Measurements from ENCODE around the gene TMF1.

The TMF1 gene, protein sequence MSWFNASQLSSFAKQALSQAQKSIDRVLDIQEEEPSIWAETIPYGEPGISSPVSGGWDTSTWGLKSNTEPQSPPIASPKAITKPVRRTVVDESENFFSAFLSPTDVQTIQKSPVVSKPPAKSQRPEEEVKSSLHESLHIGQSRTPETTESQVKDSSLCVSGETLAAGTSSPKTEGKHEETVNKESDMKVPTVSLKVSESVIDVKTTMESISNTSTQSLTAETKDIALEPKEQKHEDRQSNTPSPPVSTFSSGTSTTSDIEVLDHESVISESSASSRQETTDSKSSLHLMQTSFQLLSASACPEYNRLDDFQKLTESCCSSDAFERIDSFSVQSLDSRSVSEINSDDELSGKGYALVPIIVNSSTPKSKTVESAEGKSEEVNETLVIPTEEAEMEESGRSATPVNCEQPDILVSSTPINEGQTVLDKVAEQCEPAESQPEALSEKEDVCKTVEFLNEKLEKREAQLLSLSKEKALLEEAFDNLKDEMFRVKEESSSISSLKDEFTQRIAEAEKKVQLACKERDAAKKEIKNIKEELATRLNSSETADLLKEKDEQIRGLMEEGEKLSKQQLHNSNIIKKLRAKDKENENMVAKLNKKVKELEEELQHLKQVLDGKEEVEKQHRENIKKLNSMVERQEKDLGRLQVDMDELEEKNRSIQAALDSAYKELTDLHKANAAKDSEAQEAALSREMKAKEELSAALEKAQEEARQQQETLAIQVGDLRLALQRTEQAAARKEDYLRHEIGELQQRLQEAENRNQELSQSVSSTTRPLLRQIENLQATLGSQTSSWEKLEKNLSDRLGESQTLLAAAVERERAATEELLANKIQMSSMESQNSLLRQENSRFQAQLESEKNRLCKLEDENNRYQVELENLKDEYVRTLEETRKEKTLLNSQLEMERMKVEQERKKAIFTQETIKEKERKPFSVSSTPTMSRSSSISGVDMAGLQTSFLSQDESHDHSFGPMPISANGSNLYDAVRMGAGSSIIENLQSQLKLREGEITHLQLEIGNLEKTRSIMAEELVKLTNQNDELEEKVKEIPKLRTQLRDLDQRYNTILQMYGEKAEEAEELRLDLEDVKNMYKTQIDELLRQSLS

DNA sequence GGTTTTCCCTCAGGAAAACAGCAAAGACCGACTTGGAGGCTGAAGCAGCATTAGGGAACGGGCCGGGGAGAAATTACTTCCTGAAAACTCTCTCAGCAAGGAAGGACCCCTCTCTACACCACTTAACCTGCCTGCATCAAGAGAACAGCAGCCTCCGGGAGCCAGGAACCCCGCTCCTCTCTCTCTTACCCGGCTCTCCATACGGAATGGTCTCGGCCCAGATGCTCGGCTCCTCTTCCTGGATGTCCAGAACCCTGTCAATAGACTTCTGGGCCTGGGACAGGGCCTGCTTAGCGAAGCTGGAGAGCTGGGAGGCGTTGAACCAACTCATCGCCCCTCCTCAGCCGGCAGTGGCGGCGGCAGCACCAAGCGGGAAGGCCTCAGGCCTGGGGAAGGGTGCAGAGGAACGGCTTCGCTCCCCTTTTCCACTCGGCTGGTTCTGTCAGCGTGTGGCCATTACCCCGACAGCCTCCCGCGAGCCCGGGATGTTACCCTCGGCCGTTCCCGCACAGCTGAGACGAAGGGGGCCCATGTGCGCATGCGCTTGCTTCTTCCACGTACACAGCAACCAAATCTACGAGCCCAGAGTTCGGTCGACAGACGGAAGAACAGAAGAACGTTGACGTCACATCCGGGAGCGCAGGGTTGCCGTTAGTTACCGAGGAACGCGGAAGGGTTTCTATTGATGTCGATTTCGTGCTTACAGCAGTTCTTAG, at the start of gene TMF1:
Gene TMF1 (minus strand): TSS at position 578 of the 716 bp plus-strand sequence. CDS start 247 bp downstream, at position 331.
- DNase-seq, result no peak

DNA sequence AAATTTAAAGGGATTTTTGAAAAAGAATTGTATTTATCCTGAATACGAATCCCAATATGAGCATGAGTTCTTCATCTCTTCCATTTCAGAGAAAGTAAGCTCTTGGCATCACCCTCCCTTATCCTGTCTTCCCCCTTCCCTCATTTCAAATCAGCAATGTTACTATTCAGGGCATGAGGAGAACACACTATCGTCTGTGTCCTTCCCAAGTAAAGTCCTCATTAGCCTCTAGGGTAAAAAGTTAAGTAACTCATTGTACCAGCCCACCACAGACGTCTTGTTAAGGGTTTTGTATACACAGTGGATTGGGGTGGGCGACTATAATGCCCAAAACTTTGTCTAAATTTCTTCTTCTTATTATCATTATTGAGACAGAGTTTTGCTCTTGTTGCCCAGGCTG, 47.4 kb upstream of the TMF1 start:
- no peak for DNase-seq

DNA sequence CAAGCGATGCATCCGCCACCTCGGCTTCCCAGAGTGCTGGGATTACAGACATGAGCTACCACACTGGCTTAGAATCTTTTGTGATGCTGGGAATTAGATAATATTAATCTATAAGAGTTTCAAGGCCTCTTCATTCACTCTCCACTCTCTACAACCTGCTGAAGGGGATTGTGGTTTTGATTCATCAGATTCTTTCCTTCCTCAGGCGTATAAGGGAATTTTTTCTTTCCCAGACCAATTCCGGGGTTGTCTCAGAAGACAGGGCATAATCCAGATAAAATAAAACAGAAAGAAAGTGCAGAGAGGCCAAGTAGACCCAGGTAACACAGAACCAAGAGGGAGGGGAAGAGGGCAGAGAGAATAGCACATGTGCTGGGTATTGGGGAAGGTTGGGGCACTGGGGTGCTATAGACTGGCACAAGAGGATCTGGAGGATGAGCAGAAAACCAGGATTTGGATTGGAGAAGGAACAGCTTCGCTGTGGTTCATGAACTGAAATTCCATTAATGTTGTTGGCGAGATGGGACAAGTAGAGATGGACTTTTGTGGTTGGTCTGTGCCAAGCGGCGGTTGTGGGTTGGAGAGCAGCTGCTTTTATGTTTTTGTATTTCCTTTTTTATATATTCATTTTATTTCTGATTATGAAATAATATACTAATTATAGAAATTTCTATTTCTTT, 45.4 kb upstream of the TMF1 start:
- DNase-seq, result no peak

DNA sequence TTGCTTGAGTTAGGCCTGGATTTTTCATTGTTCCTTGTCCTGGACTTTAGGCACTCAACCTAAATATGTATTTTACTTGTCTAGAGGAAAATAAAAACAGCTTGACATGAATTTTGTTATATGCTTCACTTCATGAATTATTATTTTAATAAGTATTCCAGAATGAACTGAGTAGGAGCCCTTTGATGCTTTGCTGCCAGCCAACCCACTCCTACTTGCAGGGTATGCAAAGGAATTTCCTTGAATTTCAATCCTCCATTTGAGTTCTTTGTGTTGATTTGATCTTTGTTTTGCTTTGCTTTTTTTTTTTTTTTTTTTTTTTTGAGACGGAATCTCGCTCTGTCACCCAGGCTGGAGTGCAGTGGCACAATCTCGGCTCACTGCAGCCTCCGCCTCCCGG, 44.2 kb upstream of the TMF1 start:
- DNase-seq, result no peak

DNA sequence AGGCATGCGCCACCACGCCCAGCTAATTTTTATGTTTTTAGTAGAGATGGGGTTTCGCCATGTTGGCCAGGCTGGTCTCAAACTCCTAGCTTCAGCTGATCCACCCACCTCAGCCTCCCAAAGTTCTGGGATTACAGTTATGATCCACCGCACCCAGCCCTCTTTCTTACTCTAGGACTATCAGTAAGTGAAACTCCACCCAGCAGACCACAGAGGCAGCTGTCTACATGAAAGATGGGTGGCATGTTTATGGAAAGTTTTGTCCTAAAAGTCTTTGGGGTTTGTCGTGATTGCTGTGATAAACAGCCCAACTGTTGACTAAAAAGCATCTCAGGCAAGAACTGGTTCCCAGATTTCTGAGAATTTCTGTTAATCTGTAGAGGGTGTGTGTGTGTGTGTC, 43.5 kb upstream of the TMF1 start:
- DNase-seq, result no peak

DNA sequence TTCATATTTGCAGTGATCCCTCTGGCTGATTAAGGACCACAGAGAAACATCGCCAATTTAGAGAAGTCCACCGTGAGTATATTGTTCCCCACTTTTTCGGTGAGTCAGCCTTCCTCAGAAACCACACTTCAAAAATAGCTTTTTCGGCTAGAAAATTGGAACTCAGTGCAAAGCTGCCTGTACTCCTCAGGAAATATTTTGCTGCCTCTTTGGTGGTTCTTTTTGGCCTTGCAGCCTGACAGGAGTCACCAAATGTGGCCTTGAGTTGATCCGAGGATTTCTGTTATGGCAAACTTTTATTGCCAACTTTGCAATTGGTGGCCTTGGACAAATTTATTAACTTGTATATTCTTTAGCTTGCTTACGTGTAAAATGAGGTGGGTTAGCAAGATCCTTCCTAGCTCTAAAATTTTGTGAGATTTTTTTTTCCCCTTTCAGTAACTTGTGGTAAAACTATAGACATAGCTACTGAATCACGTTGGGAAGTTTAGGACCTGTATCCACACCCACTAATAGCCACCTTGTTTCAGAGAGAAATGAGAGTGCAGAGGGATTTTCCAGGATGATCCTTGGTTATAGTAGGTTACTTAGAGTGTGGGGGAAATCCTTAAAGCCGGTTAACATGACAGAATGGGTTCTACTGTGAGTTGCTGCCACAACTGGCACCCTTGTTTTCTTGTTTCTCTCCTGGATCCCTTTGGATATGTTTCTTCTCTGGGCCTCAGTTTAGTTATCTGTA, 42.5 kb upstream of the TMF1 start:
- DNase-seq, result no peak

DNA sequence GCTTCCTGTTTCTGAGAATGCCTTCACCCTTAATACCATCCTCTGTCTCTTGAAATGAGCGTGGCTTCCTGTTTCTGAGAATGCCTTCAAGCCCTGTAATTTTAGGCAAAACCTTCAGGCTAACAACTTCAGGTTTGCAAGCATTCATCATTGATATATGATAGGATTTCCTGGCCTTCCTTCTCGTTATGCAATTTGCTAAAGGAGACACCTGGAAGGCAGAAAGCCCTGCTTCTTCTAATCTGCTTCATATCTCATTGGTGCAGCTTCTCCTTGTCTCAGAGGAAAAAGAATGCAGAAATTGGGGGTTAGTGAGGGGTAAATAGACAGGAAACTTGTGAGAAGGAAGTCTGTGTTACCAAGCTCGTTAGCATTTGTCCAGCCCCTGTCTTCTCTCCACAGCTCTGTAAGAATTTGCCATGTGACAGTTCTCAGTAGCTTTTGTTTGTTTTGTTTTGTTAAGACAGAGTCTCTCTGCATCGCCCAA, 39.9 kb upstream of the TMF1 start:
- no peak for DNase-seq

DNA sequence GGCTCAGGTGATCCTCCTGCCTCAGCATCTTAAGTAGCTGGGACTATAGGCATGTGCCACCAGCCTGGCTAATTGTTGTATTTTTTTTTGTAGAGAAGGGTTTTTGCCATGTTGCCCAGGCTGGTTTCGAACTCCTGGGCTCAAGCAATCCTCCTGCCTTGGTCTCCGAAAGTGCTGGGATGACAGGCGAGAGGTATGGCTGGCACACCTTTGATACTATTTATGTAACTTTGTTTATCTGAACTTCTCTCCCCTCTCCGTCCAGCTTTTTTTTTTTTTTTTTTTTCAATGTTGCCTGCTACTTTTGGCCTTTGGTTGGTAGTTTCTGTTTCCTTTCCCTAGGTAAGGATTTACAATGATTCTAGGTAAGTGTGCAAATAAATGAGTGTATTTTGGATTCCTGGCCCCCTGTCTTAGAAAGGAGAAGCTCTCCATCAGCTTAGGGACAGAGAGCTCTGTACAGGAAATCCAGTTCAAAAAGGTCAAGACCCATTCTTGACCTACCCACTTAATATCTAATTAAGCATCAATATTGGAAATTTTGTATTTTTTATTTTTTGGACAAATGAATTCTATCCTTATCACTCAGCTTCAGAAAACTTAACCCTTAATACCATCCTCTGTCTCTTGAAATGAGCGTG, 39.4 kb upstream of the TMF1 start:
- DNase-seq, result no peak

DNA sequence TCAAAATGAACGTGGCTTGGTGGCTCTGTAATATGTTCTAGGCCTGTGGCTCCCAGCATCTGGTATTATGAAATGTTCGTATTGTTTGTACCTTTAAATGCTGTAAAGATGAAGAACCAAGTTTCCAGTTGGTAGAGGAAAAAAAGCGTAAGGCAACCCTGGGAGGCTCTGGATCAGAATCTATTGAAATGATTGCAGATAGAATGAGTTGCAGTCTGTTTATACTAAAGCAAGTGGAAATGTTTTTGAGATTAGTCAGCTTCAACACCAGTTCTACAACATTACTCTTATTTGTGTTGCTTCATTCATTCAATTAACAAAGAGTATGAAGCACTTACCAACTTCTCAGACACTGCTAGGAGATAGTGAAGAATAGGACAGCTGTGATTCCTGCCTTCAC, 37.9 kb upstream of the TMF1 start:
- no peak for DNase-seq

DNA sequence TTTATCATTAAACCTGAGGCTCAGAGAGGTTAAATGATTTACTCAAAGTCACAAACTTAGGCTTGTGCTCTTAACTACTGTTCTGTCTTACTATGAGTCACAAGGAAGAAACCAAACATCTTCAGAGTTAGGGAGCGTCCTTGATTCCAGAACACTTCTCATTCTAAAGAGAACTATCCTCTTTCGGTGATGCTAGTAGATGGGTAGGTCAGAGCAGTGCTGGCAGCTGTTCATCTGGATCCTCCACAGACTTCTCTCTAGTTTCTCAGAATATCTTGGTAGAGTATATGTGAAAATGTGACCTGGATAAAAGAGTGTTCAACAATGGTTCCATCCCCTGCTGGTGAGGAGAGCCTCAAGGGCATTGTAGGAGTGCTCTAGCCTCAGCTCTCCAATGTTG, 35.9 kb upstream of the TMF1 start:
- DNase-seq, result no peak

DNA sequence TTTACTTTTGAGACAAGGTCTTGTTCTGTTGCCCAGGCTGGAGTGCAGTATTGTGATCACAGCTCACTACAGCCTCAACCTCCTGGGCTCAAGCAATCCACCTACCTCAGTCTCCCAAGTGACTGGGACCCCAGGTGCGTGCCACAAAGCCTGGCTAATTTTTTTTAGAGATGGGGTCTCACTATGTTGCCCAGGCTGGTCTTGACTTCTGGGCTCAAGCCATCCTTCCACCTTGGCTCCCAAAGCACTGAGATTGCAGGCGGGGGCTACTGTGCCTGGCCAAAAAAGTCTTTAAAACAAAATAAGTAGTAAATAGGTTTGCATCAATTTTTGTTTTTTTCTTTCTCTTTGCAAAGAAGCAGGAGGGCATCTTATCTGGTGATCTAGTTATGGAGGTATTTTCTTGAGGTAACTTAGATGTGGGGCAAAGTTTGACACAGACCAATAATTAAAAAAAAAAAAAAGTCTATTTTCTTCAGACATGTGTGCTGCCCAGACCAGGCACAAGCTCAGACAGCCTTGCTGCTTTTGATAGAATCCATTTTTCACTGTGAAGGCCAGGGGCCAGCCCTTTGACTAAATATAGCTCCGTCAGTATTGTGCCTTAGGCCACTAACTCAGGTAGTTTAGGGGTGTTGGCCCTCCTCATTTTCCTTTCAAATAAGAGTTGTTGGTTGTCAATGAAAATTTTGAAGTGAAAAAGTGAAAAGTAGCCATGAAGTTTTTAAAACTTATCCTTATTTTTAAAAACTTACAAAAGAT, 35.1 kb upstream of the TMF1 start:
- DNase-seq, result no peak

DNA sequence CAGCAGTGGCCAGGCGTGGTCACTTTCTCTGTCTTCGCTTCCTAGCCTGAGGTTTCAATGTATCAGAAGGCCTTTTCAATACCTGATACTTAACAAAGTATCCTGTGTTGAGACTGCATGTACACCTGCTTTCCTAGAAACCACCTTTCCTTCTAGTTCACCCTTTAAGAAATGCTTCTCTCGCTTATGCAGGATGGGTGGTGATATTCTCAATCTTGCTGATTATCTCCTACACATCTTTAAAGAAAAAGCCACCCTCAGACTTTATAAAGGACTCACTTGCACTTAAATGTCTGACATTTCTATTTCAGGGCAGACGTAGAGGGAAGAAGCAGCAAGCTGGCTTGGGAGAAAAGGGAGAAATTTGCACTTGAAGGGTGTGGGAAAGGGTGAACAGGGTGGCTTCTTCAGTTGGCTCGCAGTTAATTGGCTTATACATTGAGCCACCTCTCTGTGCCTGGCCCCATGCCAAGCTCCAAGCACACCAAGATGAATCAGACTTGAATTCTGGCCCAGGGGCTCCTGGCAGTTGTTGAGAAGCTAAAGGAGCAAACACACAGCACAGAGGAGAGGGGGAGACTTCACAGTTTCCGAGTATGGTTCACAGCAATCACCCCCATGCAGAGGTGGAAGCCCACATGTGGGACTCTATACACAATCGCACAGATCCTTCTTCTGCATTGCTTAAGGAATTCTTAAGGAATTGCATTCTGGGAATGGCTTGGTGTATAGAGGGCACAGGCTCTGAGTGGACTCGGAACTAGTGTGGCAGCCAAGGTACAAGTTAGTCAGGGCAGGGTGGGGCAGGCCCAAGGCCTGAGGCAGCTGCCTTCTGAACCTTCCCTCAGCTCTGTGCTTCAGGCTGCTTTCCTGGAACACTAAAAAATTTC, 33.9 kb upstream of the TMF1 start:
- peak; percentile 40 for DNase-seq

DNA sequence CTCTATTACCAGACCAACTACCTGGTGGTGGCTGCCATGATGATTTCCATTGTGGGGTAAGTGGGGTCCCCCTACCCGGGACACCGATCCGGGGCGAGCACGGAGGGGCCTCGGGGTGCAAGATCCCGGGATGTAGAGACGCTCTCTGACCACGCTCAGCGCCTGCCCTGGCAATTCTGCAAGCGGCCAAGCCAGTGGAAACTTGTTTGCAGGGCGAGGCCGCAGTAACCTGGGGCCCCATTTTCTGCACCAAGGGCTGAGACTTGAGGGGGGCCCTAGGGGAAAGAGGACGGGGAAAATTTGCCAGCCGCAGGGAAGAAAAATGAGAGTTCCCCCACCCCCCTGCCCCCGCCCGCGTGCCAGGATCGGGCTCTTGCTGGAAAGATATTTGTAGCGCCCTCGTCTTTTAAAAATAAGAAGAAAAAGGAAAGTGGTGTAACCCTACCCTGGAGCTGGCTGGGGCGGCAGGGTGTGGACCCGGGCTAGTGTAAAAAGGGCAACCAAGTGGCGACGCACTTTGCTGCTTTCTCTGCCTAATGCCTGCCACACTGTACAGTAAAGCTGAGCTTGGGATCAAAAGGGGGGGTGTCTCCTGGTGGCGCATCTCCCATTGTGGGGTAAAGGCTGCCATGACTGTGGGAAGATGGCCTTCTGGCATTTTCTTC, 33.2 kb upstream of the TMF1 start:
- DNase-seq, result no peak

DNA sequence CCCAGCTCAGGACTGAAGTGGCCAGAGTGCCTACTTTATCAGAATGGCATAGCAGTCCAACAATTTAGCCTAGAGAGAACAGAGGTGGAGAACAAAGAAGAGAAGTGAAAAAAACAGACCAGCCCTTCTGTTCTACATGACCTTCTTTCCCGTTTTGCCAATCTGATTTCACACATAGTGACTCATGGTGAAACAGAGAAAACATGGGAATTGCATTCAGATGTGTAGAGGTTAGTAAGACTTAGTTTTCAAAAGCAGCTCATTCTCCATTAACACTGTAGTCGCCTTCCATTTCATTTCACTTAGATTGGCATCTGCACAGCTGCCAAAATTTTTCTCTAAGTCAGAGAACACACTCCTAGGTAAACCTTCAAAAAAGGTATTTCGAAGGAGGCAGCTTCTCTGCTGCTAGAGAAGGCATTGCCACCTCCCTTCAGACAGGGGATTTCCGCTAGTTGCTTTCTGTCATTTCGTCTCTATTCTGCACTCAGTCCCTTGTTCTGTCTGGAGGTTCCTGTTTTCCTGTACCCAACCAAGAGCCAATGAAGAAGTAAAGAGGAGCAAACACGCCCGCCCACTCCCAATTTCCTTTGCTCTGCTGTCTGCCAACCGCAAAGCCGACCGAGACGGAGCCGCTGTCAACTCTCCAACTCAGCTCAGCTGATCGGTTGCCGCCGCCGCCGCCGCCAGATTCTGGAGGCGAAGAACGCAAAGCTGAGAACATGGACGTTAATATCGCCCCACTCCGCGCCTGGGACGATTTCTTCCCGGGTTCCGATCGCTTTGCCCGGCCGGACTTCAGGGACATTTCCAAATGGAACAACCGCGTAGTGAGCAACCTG, 32.4 kb upstream of the TMF1 start, which contains the start of gene ARL6IP5:
Gene ARL6IP5 (plus strand): TSS at position 612 of the 842 bp plus-strand sequence. CDS start 111 bp downstream, at position 723.
- peak; percentile 70 for DNase-seq

DNA sequence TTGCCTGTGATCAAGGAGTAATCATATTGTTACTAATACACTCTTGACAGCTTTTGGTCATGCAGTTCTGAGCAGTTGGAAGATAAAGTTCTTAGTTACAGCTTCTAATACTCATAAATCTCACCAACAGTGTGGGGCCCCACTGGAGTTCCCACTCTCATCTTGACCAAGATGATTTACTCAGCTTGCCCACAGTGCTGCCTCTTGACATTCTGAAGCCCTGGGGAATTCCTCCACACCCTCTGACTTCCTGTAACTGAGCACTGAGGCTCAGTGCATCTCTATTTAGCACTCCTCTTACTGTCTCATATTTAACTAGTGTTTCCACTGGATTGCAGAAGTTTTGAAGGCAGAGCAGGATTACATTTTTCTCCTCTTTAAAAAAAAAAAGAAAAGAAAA, 30.7 kb upstream of the TMF1 start:
- no peak for DNase-seq

DNA sequence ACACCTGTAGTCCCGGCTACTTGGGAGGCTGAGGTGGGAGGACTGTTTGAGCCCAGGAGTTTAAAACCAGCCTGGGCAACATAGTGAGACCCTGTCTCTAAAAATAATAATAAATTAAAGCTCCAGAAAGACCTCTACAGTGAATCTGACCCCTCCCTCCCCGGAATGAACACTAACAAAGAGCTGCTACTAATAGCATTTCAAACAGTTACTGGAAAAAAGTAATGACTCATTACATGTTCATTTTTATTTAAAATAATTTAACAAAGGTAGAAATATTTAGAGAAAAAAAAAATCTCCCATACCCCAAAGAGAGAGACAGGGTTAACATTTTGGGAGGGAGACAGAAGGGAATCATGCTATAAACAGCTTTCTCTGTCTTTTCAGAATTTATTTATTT, 30.2 kb upstream of the TMF1 start:
- DNase-seq, result no peak

DNA sequence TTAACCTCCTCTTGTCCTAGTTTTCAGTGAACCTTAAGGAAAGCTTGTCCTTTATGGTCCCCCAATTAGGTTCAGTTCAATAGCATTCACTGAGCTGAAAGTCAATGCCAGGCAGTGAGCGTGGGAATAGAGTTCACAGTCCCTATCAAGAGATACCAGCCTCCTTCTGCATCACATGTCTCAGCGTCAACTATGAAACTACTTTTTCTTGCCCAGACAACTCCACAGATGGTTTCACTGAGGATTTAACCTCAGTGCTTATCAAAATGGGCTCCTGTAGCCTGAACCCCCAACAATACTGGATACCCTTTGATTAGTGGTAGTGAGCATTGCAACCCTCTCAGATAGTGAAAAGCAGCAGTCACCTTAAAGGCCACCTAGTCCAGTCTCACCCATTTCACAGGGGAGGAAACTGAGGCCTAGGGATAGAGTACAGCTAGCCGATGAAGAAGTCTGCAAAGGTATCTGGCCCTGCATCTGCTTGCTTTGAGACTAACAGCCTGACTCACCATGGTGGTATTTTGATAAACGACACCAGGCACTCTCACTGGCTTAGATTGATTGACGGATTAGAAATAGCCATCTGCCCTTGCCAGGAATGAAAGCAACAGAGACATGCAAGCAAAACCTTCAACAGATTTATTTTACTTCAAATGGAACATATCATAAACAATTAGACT, 29.6 kb upstream of the TMF1 start:
- no peak for DNase-seq
